Pancreas (tissue), 10 donors: ENCODE data around the gene ZNF502. TPM values are rescaled to one million over a fixed set of nuclear protein-coding genes. Genes with fewer than 3 reads are reported as not detected.
A peak's percentile ranks its signal among the peaks of the same experiment; 100 is the strongest.
"Not testable (repeated sequence)": the region's sequence is repeated elsewhere in the genome, so short reads cannot be mapped to it uniquely, and the experiment has no call there.

Experiments used
- ATAC-seq, 4 donors: fragments of 200-7000 bp; cut with Tn5 transposase; one replicate each; pipeline versions ENCODE4 v1.8.0 to v1.9.1; 2020; ENCODE audit warnings: mild to moderate bottlenecking in 4 of 4, moderate library complexity in 4 of 4
- DNase-seq, 6 donors: peaks; one replicate each; pipeline ENCODE4 v3.0.0-alpha.2; 2020
- FAIRE-seq: peaks from 2 replicates; lab custom pipeline; 2012; peaks lifted over from hg19 to GRCh38; lab: Jason Lieb, UNC
- H3K27ac ChIP-seq, 4 donors: fragments of 200-600 bp; sonication (generic); 1 replicate in 3 of 4; 2 replicates in 1 of 4; pipeline versions ENCODE4 v1.5.0 to v1.8.0; 2020
- H3K27me3 ChIP-seq, 4 donors: fragments of 200-600 bp; one replicate each; pipeline ENCODE4 v1.8.0; 2021
- H3K36me3 ChIP-seq, 3 donors: fragments of 200-600 bp; sonication (generic) in 1 of 3; one replicate each; pipeline versions ENCODE4 v1.5.0 to v1.8.0; 2020 to 2021
- H3K4me1 ChIP-seq, 3 donors: fragments of 200-600 bp; one replicate each; pipeline ENCODE4 v1.8.0; 2021
- H3K4me3 ChIP-seq, 4 donors: fragments of 200-600 bp; sonication (generic) in 2 of 4; one replicate each; pipeline versions ENCODE4 v1.5.0 to v1.8.0; 2020 to 2021
- H3K9me3 ChIP-seq, 4 donors: fragments of 200-600 bp; one replicate each; pipeline ENCODE4 v1.8.0; 2021
- CTCF ChIP-seq, 4 donors: fragments of 200-600 bp; sonication (generic) in 3 of 4; IDR thresholded peaks; one replicate each; pipeline versions ENCODE4 v1.5.0 to v1.8.0; 2021; ENCODE audit warnings: antibody characterized with exemption in 4 of 4
- WGBS, 2 donors: extraction: QIAGEN DNeasy Blood & Tissue Kit; methylation state at CpG; one replicate each; pipeline ENCODE4 v1.1.7; 2013; 5-methylcytosine and 5-hydroxymethylcytosine counted together
- intact Hi-C, 3 donors: fragments of 100-400 bp; cut with DNase I; formaldehyde crosslinking; loops; one replicate each; pipeline versions ENCODE4 v1.11.1 to v1.14.2; 2022
- polyA plus RNA-seq, 2 donors: library from polyadenylated mRNA; stranded (reverse); fragments of 200-250 nt; gene quantifications; one replicate each; pipeline ENCODE4 v1.2.3, GENCODE V29; 2013
- total RNA-seq, 6 donors: library from RNA; stranded (reverse); fragmentation: NEBNext Ultra II Directional in 4 of 6; extraction: Animal tissue kit (Norgen Biotek cat#: 25700) in 4 of 6; gene quantifications; one replicate each; pipeline versions ENCODE4 v1.2.1 to v1.2.4, GENCODE V29; 2021 to 2023
- donor health status: healthy with polysubstance abuse.
- donor health status: DM: no; HTN: no; CAD: no; lungs with moderate emphysema.
- donor health status: DM: no; HTN: no; CAD: no.
- donor health status: control.
- donor health status: control.
- donor health status: Bipolar disorder and iron deficiency.
- donor health status: DM: yes; HTN: yes; CAD: no.
- donor health status: DM: no; HTN: no; CAD: no.
- donor health status: DM: no; HTN: no; CAD: no.
- donor health status: DM: yes; HTN: yes; CAD: no.

ZNF502 gene
- total RNA-seq (1 to 10 TPM; 1.5 to 4.2 (median 2.5) TPM), polyA plus RNA-seq (1 to 10 TPM; 3.3 to 5.2 TPM)

- WGBS, 2 donors = 0 to 1% methylated on average over 36 of the region's 36 CpGs
Observed at GRCh38 chr3:44712455-44713075, at the start of gene ZNF502. Gene ZNF502 (plus strand): TSS chr3:44712660. CDS start chr3:44720262, 7,602 bp downstream.

GRCh38 chr3:44665173-44665572 lies 47.3 kb upstream of the ZNF502 start:
- ATAC-seq (no peak), FAIRE-seq (no peak), DNase-seq (no peak)
- H3K27me3 ChIP-seq = no peaks in the 10 kb centered on the region
- no peak overlapping the region for H3K4me3 ChIP-seq
- H3K9me3 ChIP-seq = no peaks in the 10 kb centered on the region
- H3K4me1 ChIP-seq = no peaks in the 10 kb centered on the region
- no peak for TF ChIP-seq CTCF (IDR thresholded peaks at IDR 0.05)
- intact Hi-C loops = no loop called here
- H3K36me3 ChIP-seq = peaks cover 0 to under 1% (median 0%) of the 10 kb centered on the region in 3 donors
- WGBS, 2 donors = 97 to 99% methylated on average over 3 of the region's 3 CpGs
- no peak overlapping the region for H3K27ac ChIP-seq

More at GRCh38 chr3:44712455-44713075, at the start of gene ZNF502:
- Histone ChIP-seq H3K9me3 (no peaks in the 10 kb centered on the region), H3K27ac (peak within 1 kb of the TSS; percentile 21 to 60 (median 56)), H3K36me3 (no peaks in the 10 kb centered on the region), H3K4me1 (no peaks in the 10 kb centered on the region), H3K27me3 (no peaks in the 10 kb centered on the region), H3K4me3 (peak within 1 kb of the TSS; percentile 60 to 95 (median 69))
- intact Hi-C loops = no loop called here
- FAIRE-seq = peak; percentile 20
- ATAC-seq = peak; percentile 99 to 100 (median 100)
- DNase-seq = peak; percentile 84 to 94 (median 88)
- peak; percentile 11 to 32 (median 26) for TF ChIP-seq CTCF (IDR thresholded peaks at IDR 0.05)

GRCh38 chr3:44666346-44666745 lies 46.1 kb upstream of the ZNF502 start:
- Histone ChIP-seq H3K9me3 (no peaks in the 10 kb centered on the region), H3K27me3 (no peaks in the 10 kb centered on the region), H3K36me3 (no peaks in the 10 kb centered on the region), H3K27ac (no peak overlapping the region), H3K4me1 (no peaks in the 10 kb centered on the region), H3K4me3 (no peak overlapping the region)
- WGBS, 2 donors = 91 to 93% methylated on average over 4 of the region's 4 CpGs
- FAIRE-seq = no peak
- DNase-seq = no peak
- no peak for ATAC-seq
- TF ChIP-seq CTCF (IDR thresholded peaks at IDR 0.05) = no peak
- intact Hi-C loops = no loop called here

- Histone ChIP-seq H3K9me3 (no peaks in the 10 kb centered on the region), H3K4me3 (no peak overlapping the region), H3K36me3 (no peaks in the 10 kb centered on the region), H3K27me3 (no peaks in the 10 kb centered on the region), H3K4me1 (no peaks in the 10 kb centered on the region), H3K27ac (no peak overlapping the region)
- intact Hi-C loops = no loop called here
- FAIRE-seq = no peak
- ATAC-seq = no peak
- no peak for DNase-seq
- 88 to 89% methylated on average over 6 of the region's 6 CpGs for WGBS, 2 donors
- TF ChIP-seq CTCF (IDR thresholded peaks at IDR 0.05) = no peak
Observed at GRCh38 chr3:44669760-44670159, 42.7 kb upstream of the ZNF502 start.

GRCh38 chr3:44673466-44673865 lies 39.0 kb upstream of the ZNF502 start:
- H3K4me1 ChIP-seq, H3K36me3 ChIP-seq, H3K27me3 ChIP-seq, ATAC-seq, H3K27ac ChIP-seq, H3K9me3 ChIP-seq, H3K4me3 ChIP-seq, DNase-seq, intact Hi-C loops, FAIRE-seq: not testable (repeated sequence)
- 87 to 94% methylated on average over 8 of the region's 8 CpGs for WGBS, 2 donors
